HuH-7 (cell line): ENCODE data around the gene MPP7.

Source experiments
- DNase-seq: peaks from one replicate; pipeline ENCODE4 v3.0.0; 2011; ENCODE audit warnings: low spot score

The MPP7 gene

DNA sequence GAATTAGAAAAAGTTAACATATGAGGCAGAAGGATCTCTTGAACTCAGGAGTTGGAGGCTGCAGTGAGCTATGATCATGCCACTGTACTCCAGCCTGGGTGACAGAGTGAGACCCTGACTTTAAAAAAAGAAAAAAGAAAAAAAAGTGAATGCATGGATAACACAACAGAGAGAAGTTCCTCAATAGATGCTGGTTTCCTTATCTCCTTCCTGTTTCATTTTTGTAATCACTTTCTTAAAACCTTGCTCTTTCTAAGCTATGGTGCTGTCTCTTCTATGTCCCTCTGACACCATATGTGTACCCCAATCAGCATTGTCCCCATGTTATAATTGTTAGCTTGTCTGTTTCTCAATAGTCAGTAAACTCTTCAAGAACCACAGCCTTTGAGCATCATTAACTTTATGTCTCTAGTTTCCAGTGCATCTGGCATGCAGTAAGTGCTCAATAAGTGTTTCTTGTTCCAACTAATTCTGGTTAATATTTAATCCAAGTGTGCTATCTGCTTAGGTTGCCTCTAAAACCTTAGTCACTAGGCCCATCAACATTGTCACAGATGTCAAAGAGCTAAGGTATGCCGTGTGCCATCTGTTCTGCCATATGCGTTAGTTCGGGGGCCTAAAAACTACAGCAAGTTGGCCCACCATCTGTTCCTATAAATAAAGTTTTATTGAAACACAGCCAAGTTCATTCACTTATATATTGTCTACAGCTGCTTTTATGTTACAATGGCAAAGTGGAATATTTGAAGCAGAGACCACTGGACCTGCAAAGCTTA lies 36.2 kb downstream of the MPP7 start:
- DNase-seq = no peak

- no peak for DNase-seq
These were observed 39.6 kb downstream of the MPP7 start for GRCh38 chr10:28263136-28263857.

DNA sequence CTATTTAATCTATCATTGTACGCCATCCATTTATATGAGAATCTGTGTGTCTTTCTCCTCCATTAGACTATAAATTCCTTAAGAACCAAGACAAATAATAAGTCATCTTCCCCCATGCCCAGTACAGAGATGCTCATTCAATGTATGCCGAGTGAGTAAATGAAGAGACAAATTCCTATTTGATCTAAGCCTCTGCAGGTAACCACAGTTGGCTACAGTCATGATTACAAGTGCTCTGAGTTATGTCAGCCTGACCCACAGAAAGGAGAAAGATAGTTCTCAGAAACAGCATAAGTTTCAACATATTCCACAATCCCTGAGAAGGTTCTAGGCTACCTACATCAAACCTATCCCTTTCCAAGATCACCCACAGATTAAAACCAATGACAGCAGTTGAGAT lies 46.1 kb downstream of the MPP7 start:
- no peak for DNase-seq

- DNase-seq = no peak
These were observed 48.4 kb downstream of the MPP7 start for GRCh38 chr10:28254290-28254985.

DNA sequence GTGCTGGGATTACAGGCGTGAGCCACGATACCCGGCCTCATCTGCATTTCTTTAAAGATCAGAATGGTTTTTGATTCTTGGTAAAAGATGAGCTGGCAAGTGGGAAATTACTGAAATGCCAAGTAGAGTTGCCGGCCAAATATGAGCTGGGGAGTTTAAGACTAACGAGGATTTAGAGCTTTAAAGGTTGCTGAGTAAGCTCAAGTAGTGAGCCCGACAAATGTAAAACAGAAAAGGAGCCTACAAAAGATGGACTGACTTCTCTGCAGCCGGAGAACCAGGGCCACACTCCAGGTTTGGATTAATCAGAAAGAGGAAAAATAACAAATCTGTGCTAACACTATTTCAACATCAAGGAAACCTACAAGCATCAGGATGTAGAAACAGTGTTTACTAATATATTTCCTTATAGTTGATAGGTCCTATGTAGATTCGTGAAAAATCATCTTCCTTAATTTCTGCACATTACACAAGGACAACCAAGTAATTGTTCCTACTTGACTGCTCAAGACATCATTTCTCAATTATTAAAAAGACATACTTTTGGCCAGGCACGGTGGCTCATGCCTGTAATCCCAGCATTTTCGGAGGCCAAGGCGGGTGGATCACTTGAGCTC lies 49.6 kb downstream of the MPP7 start:
- no peak for DNase-seq
